ENCODE measurements around the gene LYPD6B.

DNA sequence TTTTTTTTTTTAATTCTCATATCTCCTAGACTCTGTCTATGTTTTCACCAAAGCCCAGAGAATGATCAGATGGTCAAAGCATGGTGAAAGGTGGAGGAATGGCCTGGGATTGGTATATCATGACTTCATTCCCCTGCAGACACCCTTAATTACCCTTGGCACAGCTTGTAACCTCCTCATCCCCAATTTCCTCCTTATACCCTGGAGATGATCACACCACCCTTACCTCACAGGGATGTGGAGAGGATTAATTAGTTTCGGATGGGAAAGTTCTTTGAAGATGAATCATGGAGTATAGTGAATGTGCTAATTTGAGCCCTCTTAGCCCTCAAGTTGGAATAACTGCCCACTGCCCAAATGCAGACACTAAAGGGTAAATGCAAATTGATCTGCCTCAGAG is 153.9 kb downstream of the LYPD6B start:
- TF ChIP-seq POLR2A (IDR thresholded peaks at IDR 0.05), result no peak
- TF ChIP-seq, protein P1, sequence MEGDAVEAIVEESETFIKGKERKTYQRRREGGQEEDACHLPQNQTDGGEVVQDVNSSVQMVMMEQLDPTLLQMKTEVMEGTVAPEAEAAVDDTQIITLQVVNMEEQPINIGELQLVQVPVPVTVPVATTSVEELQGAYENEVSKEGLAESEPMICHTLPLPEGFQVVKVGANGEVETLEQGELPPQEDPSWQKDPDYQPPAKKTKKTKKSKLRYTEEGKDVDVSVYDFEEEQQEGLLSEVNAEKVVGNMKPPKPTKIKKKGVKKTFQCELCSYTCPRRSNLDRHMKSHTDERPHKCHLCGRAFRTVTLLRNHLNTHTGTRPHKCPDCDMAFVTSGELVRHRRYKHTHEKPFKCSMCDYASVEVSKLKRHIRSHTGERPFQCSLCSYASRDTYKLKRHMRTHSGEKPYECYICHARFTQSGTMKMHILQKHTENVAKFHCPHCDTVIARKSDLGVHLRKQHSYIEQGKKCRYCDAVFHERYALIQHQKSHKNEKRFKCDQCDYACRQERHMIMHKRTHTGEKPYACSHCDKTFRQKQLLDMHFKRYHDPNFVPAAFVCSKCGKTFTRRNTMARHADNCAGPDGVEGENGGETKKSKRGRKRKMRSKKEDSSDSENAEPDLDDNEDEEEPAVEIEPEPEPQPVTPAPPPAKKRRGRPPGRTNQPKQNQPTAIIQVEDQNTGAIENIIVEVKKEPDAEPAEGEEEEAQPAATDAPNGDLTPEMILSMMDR (IDR thresholded peaks at IDR 0.05), result no peak

Measured in gastroesophageal sphincter (tissue), 3 donors.